CD4-positive, alpha-beta T cell treated with Interleukin-17A for 4 hours (primary cell): ENCODE results near the gene CTNNBL1.
"Not testable (repeated sequence)": the region's sequence is repeated elsewhere in the genome, so short reads cannot be mapped to it uniquely, and the experiment has no call there.

ENCODE experiments used
- DNase-seq: peaks from one replicate; pipeline ENCODE4 v3.0.0-alpha.2; 2020; ENCODE audit warnings: mixed read lengths

Gene CTNNBL1, protein sequence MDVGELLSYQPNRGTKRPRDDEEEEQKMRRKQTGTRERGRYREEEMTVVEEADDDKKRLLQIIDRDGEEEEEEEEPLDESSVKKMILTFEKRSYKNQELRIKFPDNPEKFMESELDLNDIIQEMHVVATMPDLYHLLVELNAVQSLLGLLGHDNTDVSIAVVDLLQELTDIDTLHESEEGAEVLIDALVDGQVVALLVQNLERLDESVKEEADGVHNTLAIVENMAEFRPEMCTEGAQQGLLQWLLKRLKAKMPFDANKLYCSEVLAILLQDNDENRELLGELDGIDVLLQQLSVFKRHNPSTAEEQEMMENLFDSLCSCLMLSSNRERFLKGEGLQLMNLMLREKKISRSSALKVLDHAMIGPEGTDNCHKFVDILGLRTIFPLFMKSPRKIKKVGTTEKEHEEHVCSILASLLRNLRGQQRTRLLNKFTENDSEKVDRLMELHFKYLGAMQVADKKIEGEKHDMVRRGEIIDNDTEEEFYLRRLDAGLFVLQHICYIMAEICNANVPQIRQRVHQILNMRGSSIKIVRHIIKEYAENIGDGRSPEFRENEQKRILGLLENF

DNA sequence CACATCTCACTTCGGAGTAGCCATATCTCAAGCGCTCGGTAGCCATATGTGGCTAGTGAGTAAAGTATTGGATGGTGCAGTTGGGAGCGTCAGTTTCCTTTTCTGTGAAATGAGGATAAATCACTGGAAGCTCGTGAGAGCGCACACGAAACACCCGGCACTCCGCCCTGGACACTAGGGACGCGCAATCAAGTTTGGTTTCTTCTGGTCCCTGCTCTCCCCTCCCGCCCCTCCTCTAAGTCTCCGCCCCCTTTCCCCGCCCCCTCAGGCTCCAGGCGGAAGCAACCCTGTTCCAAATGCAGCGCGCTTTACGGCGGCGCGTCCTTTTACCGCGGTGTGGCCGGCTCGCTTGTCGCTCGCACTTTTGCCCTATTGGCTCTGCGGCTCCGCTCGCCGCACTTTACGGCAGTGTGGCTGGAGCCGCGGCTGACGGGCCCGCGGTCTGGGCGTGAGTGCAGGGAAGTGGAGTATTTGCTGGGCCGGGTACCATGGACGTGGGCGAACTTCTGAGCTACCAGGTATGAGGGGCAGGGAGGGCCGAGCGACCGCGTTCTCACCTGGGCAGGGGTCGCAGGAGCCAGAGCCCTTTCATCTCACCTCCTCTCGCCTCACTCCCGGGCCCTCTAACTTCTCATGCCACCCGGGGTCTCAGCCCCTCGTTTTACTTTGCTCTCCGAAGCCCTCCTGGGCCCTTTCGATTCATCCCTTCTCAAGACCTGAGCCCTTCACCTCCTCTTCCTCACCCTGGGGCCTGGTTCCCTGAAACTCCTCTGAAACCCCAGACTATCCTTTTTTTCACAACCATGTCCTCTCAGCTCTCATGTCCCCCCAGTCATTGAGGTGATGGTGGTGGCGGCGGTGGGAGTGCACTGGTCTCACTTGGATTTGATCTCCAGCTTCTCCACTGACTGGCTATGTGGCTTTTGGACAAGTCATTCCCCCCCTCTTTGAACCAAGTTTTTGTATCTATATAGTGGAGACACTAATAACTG lies at the start of gene CTNNBL1:
CTNNBL1 (plus strand) TSS at position 396 of the 992 bp plus-strand sequence; CDS start at position 489, 93 bp downstream.
- peak; percentile 98 for DNase-seq

DNA sequence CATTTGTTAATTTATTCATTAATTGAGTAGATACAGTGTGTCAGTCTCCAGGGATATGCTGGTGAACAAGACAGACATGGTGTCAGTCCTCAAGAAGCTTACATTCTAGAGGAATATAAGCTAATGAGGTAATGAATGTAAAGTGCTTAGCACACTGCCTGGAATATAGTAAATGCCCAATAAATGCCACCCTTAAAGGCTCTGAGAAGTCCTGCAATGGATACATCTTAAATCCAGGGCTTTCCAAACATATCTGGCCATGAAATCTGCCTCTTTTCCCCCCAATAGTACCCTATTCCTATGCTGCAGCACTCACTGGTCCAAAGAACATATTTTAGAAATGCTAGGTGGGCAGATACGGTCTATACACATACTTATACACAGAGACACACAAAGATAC lies 49.2 kb upstream of the CTNNBL1 start:
- no peak for DNase-seq

DNA sequence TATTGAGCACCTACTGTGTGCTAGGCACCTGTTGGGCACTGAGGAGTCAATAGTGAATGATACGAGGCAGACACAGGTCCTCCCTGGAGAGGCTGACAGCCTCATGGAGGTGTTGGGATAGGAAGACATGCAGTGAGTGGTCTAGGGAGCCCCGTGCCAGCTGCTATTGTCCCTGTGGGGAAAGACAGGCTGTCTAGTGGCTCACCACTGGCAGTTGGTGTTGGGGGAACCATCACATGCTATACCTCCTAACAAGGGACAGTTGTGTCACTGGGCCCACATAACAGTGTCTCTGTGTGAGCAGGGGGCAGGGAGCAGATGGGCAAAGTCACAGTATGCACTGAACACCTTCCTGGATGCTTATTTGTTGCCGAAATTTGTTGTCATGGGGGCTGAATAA lies 45.9 kb upstream of the CTNNBL1 start:
- no peak for DNase-seq

DNA sequence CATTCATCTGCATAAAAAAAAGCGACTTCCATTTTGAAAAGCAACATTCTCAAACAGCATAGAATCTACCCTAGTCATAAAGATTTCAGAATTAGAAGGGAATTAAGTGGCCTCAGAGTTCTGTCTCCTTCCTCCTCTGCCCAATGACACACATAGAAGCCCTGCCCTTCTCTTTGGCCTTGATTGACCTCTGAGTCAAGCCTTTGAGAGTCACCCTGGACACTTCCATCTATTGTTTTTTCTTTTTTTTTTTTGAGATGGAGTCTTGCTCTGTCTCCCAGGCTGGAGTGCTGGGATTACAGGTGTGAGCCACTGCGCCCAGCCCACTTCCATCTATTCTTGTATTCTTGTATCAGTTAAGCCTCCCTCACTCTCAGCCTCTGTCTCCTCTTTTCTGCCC lies 44.8 kb upstream of the CTNNBL1 start:
- DNase-seq = no peak

DNA sequence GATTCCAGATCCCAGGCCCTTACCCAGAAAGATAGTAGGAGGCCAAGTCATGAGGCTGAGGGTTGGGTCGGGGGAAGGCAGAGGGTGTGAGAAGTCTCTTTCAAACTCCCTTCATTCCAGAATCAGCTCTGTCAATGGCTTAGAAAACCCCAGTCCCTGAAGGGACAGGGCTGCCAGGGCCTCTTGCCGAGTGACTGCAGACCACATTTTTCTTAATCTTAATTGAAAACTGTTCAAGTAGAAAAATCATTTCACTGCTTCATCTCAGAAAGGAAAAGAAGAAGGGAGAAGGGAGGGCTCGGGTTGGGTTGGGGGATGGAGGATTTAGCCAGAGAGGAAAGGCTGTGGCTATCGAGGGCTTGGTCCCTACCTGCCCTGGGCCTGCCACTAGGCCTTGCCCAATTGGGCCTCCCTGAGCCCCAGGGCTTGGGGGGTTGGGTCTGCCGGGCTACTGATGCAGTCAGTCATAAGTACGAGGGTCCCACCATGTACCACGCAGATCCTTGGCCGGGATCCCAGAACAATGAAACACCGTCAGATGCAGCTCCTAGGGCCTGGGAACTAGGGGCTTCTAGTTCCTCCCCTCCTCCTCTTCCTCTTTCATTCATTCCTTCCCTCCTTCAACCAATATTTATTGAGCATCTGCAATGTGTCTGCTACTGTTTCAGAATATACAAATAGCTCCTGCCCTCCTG lies 44.0 kb upstream of the CTNNBL1 start:
- DNase-seq = no peak

DNA sequence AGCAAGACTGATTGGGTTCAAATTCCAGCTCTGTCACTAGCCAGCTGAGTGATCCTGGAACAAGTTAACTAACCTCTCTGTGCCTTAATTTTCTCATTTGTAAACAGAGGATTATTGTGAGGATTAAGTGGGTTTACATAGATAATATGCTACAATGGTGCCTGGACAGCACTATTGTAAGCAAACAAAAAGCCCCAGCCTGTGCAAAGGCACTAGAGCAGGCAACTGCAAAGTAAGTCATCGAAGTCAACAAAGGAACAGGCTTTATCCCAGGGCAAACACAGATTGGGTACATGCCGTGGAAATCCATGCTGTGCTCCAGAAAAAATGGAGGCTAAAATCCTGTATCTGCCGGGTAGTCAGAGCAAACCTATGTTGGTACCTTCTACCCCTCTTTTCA lies 43.2 kb upstream of the CTNNBL1 start:
- DNase-seq = no peak

DNA sequence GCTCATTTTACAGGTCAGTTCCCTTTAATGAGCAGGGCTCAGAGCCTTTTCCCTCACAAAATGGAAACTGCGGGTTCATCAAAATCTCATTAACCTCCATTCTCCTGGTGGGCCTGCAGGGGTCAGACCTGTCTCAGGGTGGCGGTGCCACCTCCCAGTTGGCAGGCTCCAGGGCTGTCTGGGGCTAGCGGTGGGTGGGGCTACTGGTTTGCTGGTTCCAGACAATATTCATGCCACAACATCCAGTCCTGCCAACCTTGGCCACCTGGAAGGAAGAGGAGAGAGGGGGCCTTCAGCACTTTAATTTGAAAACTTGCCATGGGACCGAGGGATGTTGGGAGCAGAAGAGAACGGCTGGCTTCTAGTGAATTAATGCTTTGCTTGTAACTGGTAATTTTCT lies 41.9 kb upstream of the CTNNBL1 start:
- peak; percentile 20 for DNase-seq

DNA sequence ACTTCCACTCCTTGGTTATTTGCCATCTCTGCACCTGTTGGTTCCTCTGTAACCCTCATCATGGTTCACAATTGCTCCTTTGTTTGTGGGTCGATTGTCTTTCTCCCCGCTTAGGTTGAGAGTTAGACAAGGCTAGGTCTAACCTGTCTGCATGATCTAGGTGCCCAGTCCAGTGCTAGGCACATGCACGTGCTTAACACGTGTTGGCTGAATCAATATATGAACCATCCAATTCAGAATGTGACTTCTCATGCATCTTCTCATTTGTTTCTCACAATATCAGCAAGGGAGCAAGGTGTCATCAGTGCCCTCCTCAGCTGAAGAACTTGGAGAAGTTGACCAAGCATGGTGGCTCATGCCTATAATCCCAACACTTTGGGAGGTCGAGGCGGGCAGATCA lies 36.9 kb upstream of the CTNNBL1 start:
- no peak for DNase-seq

DNA sequence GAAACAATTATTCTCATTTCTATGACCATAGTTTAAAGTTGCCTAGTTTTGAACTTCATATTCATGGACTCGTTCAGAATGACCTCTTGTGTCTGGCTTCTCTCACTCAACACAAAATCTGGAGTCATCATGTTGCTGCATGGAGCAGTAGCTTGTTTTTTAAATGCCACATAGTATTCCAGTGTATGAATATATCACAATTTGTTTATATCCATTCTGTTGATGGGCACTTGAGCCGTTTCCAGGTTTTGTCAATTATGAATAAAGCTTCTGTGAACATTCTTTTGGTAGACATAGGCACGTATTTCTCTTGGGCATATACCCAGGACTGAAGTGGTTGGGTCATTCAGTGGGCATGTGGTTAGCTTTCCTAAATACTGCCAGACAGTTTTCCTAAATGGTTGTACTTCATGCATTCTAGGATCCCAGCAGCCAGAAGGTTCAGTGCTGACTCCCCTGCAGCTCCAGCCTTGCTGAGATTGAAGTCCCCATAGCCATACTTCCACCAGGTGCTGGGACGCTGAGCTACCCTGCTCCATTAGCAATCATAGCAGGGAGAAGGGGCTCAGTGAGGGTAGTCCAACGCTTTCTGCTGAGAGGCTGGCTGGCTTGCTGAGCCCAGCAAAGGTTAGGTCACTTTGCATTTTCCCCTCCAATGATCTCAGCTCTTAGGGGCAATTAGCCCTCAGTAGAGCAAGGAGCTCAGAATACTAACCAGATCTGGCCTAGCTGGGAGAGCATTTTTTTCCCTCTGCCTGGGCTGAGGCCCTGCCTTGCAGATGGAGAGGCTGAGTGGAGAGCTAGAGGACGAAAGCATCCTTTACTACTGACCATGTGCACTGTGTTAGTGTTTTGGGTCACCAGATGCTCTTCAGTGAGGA lies 35.7 kb upstream of the CTNNBL1 start:
- DNase-seq = no peak

DNA sequence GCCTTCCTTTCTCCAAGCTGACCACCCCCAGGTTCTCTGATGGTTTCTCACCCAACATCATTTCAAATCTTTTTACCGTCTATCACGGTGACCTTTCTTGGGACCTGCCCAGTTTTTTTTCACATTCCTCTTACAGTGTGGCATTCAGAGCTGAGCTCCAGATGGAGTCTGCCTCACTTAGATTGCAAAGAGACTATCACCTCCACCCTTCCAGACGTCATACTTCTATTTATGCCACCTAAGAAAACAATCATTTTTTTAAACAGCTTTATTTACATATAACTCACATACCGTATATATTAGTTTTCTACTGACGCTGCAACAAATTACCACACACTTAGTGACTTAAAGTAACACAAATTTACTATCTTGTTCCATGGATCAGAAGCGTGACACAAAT lies 32.3 kb upstream of the CTNNBL1 start:
- DNase-seq = no peak

DNA sequence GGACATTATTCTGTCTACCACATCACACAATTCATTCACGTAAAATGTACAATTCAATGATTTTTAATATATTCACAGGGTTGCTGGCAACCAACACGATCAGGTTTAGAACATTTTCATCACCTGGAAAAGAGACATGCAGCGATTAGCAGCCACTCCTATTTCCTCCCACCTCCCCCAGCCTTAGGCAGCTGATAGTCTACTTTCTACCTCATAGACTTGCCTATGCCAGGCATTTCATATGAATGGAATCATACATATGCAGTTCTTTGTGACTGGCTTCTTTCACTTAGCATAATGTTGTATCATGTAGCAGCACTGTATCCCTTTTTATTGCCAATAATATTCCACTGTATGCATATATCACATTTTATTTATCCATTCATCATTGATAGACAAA lies 31.5 kb upstream of the CTNNBL1 start:
- no peak for DNase-seq

DNA sequence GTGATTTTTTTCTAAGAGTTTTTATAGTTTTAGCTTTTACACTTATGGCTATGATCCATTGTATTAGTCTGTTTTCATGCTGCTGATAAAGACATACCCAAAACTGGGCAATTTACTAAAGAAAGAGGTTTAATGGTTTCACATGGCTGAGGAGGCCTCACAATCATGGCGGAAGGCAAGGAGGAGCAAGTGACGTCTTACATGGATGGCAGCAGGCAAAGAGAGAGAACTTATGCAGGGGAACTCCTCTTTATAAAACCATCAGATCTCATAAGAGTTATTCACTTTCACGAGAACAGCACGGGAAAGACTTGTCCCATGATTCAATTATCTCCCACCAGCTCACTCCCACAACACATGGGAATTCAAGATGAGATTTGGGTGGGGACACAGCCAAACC lies 29.2 kb upstream of the CTNNBL1 start:
- DNase-seq = not testable (repeated sequence)

DNA sequence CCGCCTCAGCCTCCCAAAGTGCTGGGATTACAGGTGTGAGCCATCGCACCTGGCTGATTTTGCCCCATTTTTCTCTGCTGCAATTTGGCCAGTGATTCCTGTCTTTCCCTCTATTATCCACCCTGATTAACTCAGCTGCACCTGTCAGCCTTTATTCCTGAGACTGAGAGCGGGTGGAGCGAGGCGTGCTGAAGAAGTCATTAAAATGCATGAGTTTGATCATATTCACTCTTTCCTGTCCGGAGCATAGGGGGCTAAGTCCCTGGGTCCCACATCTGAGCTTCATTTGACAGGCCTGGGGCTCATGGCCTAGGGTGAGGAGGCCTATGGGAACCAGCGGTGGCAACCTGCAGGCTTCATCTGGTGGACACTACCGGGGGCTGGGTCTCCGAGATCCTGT lies 25.7 kb upstream of the CTNNBL1 start:
- DNase-seq = no peak

DNA sequence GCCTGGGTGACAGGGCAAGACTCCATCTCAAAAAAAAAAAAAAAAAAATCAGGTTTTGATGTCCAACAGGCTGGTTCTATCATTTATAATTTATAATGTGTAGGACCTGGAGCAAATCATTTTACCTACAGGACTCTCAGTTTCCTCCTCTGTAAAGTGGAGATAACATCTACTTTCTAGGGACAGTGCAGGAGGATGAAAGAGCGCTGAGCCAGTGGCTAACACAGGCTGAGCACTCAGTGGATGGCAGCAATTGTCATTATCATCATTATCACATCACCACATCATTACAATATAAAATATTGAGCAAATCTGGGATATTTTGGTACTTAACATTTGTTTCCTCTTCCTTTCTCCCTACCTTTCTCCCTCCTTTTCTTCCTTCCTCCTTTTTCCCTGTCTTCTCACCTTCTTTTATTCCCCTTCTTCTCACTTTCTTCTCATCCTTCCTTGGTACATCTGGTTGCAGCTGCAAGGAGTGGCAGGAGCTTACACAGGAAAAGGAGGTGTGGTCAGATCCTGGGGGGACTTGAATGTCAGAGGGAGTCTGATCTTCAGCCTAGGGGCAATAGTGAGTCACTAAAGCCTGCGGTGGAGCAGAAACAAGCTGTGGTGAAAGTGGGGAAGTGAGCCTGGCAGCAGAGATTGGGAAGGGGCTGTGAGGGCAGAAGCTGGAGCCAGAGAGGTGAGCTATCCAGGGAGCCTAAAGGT lies 24.6 kb upstream of the CTNNBL1 start:
- DNase-seq = peak; percentile 2

DNA sequence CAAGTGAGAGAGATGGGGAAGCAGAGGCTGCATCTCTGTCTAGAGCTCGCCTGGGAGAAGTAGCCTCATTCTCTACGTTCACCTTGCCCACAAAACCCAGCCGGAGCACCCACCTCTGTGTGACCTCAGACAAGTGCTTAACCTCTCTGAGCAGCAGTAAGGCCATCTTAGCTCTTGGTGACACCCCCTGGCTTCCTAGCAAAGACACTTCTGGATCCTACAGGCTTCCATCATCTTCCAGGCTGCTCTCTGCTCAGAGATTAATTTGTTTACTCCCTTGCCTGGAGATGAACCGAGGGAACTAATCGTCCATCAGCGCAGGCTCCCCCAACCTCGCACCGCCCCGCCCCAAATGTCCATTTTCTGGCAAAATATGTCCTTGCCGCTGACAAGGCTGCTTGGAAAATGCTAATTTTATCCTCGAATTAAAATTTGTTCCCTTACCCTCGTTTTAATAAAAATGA lies 24.0 kb upstream of the CTNNBL1 start:
- no peak for DNase-seq

DNA sequence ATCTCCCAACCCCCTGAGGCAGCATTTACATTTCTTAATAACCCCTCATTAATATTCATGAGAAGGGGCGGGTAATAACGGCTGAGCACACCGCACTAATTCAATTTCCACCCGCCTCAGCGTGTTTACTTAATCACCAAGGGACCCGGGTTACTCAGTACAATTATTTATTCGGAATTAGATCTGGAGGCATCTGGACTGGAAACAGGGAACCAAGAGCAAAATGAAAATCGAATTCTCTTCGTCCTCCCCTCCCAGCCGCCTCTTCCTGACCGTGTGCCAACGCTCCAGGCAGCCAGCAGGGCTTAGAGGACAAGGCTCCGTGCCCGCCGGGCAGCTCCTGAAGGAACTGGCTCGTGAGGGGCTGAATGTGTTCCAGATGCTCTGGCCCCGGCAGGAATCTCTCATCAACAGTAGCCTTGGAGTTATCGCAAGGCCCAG lies 23.5 kb upstream of the CTNNBL1 start:
- no peak for DNase-seq

DNA sequence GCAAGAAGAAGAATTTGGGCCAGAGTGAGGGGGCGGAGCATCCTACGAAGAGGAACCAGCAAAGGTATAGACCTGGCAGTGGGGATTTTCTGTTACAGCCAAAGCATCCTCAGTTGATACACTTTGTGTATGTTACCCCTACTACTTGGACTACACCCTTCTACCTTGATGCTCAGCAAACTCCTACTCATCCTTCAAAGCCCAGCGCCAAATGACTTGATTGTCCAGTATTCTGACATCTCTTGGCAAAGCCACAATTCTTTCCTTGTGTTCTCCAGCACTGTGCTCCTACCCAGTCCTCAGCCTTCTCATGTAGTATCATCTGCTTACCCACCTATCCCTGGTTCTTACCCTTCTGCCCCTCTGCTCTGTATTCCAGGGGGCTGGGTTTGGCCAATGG lies 21.7 kb upstream of the CTNNBL1 start:
- no peak for DNase-seq

DNA sequence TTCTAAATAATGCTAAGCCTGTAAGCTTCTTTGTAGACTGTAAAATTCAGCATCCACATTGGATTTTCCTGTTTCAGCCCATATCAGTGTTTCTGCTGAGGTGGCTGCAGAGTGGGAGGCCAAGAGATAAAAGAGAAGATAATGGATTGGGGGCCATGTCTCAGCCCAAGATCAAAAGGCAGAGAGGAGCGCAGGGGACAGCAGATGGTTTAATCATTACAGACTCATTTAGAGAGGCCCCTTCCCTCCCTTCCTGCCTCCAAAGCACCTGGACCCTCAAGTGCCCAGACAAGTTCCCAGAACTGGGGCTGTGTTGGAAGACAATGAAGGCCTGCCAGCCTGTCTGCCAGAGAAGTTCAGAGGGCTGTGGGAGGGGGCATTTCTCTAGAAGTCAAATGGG lies 20.4 kb upstream of the CTNNBL1 start:
- DNase-seq = no peak

DNA sequence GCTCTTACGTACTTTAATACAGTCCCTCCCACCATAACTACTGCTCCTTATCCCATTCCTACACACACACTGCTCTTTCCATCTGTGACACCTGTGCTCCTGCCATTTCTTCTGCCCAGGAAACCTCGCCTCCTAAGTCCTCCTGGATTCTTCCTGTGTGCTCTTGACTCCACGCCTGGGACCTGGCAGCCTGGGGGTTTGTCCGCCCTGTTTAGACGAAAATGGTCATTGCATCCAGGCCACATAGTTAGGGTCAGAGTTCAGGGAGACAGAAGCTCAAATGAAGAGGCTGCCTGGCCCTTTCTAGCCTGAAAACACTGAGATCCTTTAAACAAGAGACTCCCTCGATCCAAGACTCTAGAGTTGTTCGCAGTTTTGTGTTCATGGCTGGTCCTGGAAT lies 17.4 kb upstream of the CTNNBL1 start:
- no peak for DNase-seq

DNA sequence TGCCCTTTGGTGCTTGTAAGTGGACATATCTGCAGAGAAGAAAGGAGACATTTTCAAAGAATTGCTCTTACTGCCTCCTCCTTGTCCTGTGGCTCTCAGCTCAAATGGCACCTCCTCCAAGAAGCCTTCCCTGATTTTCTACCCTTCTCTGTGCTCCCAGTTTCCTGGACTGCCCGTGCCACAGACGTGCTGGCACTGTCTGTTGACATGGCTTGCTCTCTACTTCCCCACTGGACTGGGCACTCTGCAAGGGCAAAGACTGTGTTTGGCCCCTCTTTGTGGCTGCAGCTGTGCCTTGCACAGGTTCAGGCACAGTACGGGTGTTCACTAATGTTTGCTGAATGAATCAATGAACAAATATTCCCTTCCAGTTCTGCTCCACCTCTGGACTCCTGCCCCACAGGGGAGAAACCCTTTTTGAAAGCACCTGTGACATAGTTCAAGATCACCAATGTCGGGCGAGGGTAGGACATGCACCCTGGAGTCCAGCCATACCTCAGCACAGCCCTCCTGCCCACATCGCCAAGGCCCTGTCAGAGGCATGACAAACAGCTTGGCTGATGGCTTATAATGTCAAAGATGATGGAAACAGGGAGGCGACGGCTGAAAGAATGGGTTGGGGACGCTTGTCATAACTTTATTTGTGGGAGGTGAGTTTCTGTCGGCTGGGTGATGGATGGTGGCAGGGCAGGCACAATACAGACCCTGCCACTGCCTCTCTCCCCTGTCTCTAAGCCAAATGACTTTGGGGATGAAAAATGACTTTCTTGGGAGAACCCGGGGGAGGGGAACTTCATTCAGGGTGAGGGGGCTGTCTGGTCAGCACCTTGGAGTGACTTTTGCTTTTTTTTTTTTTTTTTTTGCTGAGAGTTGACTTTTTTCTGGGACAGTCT lies 15.6 kb upstream of the CTNNBL1 start:
- no peak for DNase-seq
